IPS-18c (cell line): ENCODE data around the gene CDH12.

Source experiments
- H3K4me3 ChIP-seq: 2 replicates; pipeline ENCODE4 v1.7.0; 2013; ENCODE audit warnings: low read depth, mild to moderate bottlenecking, low read length, moderate library complexity; ENCODE audit not compliant: insufficient read depth
- H3K9me3 ChIP-seq: one replicate; pipeline ENCODE4 v1.6.1; 2013; ENCODE audit warnings: mild to moderate bottlenecking, low read length, moderate library complexity; ENCODE audit not compliant: control insufficient read depth, insufficient read depth

The CDH12 gene

DNA sequence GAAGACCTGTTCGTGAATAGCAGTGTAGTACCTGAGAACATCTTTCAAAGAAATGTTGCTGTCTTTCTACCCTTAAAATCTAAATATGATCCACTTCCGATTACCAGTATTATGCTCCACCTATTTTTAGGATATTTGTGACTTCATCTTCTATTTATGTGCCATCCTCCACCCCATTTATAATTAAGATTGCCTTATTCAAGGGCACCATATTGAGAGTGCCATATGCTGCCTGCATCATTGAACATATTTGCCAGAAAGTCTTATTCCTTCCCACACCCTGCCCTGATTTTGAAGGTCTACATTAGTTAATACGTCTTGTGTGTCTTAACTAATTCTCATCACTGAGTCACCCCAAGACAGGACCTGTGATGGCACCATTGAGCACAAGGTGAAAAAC, 1076.7 kb downstream of the CDH12 start:
- H3K4me3 ChIP-seq = no peak overlapping the region
- no peaks in the 10 kb centered on the region for H3K9me3 ChIP-seq

GRCh38 chr5:21774801-21775200, 1078.3 kb downstream of the CDH12 start:
- H3K9me3 ChIP-seq = no peaks in the 10 kb centered on the region
- H3K4me3 ChIP-seq = no peak overlapping the region

- Histone ChIP-seq H3K4me3 (no peak overlapping the region), H3K9me3 (no peaks in the 10 kb centered on the region)
Measured at GRCh38 chr5:21774281-21774680, 1078.9 kb downstream of the CDH12 start.

DNA sequence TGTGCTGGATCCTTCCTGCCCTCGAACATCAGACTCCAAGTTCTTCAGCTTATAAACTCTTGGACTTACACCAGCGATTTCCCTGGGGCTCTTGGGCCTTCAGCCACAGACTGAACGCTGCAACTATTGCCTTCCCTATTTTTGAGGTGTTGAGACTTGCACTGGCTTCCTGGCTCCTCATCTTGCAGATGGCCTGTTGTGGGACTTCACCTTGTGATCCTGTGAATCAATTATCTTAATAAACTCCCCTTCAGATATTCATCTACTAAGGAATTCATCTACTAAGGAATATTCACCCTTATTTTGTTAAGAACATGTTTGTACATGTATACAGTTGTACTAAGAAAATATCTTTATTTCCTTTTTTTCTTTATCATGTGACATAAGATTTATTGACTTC, 1079.7 kb downstream of the CDH12 start:
- no peaks in the 10 kb centered on the region for H3K9me3 ChIP-seq
- H3K4me3 ChIP-seq = no peak overlapping the region

DNA sequence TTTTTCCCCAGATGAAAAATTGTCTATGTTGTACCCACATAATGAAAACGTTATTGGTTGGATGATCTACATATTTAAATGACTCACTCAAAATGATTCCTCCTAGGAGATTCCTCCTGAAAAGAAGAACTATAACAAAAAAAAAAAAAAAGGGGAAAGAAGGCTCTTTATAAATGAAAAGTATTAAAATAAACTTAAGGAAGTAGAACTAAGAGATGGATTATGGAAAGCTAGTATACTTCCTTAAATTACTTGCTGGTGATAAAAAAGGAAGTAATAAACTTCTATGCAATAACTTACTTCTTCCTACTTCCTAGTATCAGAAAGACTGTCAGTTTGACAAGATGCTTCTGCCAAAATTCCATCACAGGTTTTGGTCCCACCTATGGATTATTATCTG, 1087.7 kb downstream of the CDH12 start:
- H3K4me3 ChIP-seq = no peak overlapping the region
- no peaks in the 10 kb centered on the region for H3K9me3 ChIP-seq

DNA sequence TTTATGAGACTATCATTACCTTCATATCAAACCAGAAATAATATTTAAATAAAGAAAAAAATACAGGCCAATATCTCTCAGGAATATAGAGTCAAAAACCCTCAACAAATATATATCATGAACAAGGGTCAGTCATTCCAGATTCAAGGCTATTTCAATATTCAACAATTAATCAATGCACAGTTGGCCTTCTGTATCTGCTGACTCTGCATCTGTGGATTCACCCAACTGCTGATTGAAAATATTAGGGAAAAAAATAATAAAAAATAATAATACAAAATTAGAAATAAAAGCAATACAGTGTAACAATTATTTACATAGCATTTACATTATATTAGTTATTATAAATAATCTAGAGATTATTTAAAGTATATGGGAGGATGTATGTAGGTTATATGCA, 1114.0 kb downstream of the CDH12 start:
- no peak overlapping the region for H3K4me3 ChIP-seq
- no peaks in the 10 kb centered on the region for H3K9me3 ChIP-seq

DNA sequence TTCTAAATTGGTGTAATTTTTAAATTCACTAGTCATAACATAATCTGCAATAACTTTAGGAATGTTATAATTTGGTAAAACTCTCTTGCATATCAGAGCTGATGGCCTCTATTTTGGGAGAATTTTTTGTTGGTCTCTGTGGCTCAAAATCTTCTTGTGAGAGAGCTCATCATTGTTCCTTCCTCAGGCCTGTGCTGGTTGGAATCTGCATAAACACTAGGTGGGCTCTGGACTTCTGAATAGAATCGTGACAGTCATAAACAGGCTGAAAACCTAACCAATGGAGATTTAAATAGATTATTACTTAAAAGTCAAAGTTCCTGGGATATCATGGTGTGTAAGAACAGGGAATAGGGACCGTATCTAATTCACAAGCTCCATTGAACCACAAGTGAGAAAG, 1129.6 kb downstream of the CDH12 start:
- H3K9me3 ChIP-seq = no peaks in the 10 kb centered on the region
- H3K4me3 ChIP-seq = no peak overlapping the region

- H3K9me3 ChIP-seq = no peaks in the 10 kb centered on the region
- H3K4me3 ChIP-seq = no peak overlapping the region
Measured at GRCh38 chr5:21711866-21712758, 1141.0 kb downstream of the CDH12 start.

DNA sequence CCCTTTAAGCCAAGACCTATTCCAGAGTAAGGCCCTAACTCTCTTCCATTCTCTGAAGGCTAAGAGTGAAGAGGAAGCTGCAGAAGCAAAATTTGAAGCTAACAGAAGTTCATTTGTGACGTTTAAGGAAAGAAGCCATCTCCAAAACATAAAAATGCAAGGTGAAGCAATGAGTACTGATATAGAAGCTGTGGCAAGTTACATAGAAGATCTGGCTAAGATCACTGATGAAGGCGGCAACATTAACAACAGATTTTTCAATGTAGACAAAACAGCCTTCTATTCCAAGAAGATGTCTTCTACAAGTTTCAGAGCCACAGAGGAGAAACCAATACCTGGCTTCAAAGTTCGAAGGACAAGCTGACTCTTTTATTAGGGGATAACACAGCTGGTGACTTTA, 1143.4 kb downstream of the CDH12 start:
- Histone ChIP-seq H3K4me3 (no peak overlapping the region), H3K9me3 (no peaks in the 10 kb centered on the region)

DNA sequence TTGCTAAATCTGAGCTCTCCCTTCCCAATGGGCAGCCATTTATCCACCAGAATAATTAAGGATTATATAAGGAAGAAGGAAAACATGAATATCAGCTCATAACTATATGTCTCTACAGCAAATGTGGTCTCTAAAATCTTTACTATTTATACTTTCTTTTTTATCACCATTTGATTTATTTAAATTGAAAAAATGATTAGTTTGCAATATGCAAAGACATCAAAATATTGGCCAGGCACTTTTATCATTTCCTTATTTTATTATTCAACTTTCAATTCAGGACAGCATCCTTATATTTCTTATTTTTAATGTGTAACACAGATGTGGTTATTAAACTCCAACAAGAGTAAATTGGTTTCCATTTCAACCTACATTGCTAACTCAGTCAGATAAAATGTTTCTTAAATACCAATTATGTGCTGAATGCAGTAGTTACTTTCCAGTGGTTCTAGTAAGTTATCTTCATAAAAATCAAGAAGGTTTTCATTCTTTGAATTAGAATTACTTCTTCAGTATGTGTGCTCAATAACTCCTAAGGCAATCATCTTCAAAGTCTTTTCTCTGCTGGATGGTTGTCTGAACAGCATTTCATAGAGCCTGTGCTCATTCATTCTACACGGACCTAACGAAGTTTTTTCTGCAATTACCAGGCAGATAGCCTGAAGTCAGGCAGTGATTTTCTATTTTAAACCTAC, 1148.0 kb downstream of the CDH12 start:
- H3K9me3 ChIP-seq = no peaks in the 10 kb centered on the region
- no peak overlapping the region for H3K4me3 ChIP-seq

DNA sequence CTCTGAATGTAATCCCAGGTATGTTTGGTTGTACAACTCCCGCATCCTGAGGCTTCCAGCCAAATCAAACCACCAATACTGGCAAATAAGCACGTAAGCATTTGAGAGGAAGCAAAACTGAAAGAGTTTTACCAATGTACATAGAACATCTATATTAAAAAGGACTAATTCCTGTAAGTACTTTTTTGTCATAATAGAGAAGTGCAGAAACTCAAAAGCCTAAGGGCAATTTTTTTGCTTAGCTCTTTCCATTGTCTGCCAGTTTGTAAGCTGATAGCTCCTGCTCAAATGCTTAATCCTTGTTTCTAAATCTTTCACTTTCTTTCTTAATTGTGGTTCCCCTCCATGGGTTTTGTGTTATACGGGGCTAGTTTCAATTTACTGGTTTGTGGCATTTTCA, 1151.8 kb downstream of the CDH12 start:
- no peaks in the 10 kb centered on the region for H3K9me3 ChIP-seq
- no peak overlapping the region for H3K4me3 ChIP-seq
